IMR-90 (cell line): ENCODE results near the gene ILDR2. TPM values are rescaled to one million over a fixed set of nuclear protein-coding genes. Genes with fewer than 3 reads are reported as not detected.

Experiments
- ATAC-seq: fragments of 200-7000 bp; cut with Tn5 transposase; 2 replicates; pipeline ENCODE4 v1.9.1; 2020; ENCODE audit warnings: low read depth, mild to moderate bottlenecking, moderate library complexity
- BruUV-seq: library from RNA; stranded (reverse); fragments of 400-500 nt; replicated peaks from 2 replicates; lab custom pipeline; 2021; lab: Mats Ljungman, UMichigan
- CTCF ChIA-PET: fragments of 300-600 bp; formaldehyde crosslinking; extraction: SDS; loops from one replicate; lab custom pipeline; 2021; ENCODE audit warnings: antibody characterized with exemption; lab: Yijun Ruan, JAX
- POLR2A ChIA-PET: fragments of 300-600 bp; sonication (Branson Sonifier 250); formaldehyde crosslinking; loops from one replicate; lab custom pipeline; 2022; ENCODE audit warnings: antibody characterized with exemption; ENCODE audit not compliant: unreplicated experiment; lab: Charles Lee
- DNase-seq: peaks from one replicate; pipeline ENCODE4 v3.0.0; 2013
- H2AFZ ChIP-seq: replicated peaks from 2 replicates; pipeline ENCODE3; 2013; ENCODE audit warnings: low read length, mild to moderate bottlenecking; ENCODE audit not compliant: poor library complexity
- H2AK5ac ChIP-seq: 2 replicates; pipeline ENCODE4 v1.6.1; 2013; ENCODE audit warnings: low read depth, low read length, inconsistent platforms
- H2AK9ac ChIP-seq: replicated peaks from 2 replicates; pipeline ENCODE3; 2013; ENCODE audit warnings: mild to moderate bottlenecking, low read depth, low read length, moderate library complexity; ENCODE audit not compliant: poor library complexity
- H2BK120ac ChIP-seq: 2 replicates; pipeline ENCODE4 v1.6.1; 2013; ENCODE audit warnings: low read depth, low read length, inconsistent platforms
- H2BK15ac ChIP-seq: 3 replicates; pipeline ENCODE4 v1.6.1; 2013; ENCODE audit warnings: low read depth, low read length, inconsistent platforms
- H2BK20ac ChIP-seq: 2 replicates; pipeline ENCODE4 v1.6.1; 2013; ENCODE audit warnings: low read depth, mild to moderate bottlenecking, inconsistent platforms, low read length, moderate library complexity
- H2BK5ac ChIP-seq: 2 replicates; pipeline ENCODE4 v1.6.1; 2013; ENCODE audit warnings: mild to moderate bottlenecking, low read depth, low read length, inconsistent platforms; ENCODE audit not compliant: poor library complexity, severe bottlenecking
- H3K14ac ChIP-seq: replicated peaks from 2 replicates; pipeline ENCODE4 v1.6.1; 2013; ENCODE audit warnings: low read depth, low read length, inconsistent platforms
- H3K18ac ChIP-seq: 2 replicates; pipeline ENCODE4 v1.6.1; 2013; ENCODE audit warnings: low read depth, low read length, control low read depth
- H3K23ac ChIP-seq: 2 replicates; pipeline ENCODE4 v1.6.1; 2013; ENCODE audit warnings: low read depth, low read length, inconsistent platforms
- H3K27ac ChIP-seq: 2 replicates; pipeline ENCODE4 v1.5.1; 2013; ENCODE audit warnings: mild to moderate bottlenecking, control low read depth, low read length; ENCODE audit not compliant: insufficient read depth
- H3K27me3 ChIP-seq: 2 replicates; pipeline ENCODE4 v1.6.1; 2013; ENCODE audit warnings: low read length; ENCODE audit not compliant: control insufficient read depth, insufficient read depth
- H3K36me3 ChIP-seq: 2 replicates; pipeline ENCODE4 v1.6.1; 2013; ENCODE audit warnings: low read length, mixed read lengths; ENCODE audit not compliant: control insufficient read depth, insufficient read depth
- H3K4ac ChIP-seq: 2 replicates; pipeline ENCODE4 v1.6.1; 2013; ENCODE audit warnings: low read depth, low read length, inconsistent platforms
- H3K4me1 ChIP-seq: 2 replicates; pipeline ENCODE4 v1.6.1; 2013; ENCODE audit warnings: low read length, mixed read lengths; ENCODE audit not compliant: control insufficient read depth, insufficient read depth
- H3K4me2 ChIP-seq: 2 replicates; pipeline ENCODE4 v1.6.1; 2013; ENCODE audit warnings: low read depth, mild to moderate bottlenecking, control low read depth, low read length, moderate library complexity
- H3K4me3 ChIP-seq: 2 replicates; pipeline ENCODE4 v1.5.1; 2013; ENCODE audit warnings: low read depth, mild to moderate bottlenecking, control low read depth, low read length, moderate library complexity; ENCODE audit not compliant: insufficient read depth
- H3K56ac ChIP-seq: 2 replicates; pipeline ENCODE4 v1.6.1; 2013; ENCODE audit warnings: low read length, inconsistent platforms; ENCODE audit not compliant: insufficient read depth; ENCODE audit errors: extremely low read depth
- H3K79me1 ChIP-seq, 2 experiments: 2 replicates each; pipeline ENCODE4 v1.6.1; 2013; ENCODE audit warnings: low read length in 2 of 2, inconsistent platforms in 1 of 2, low read depth in 1 of 2
- H3K9ac ChIP-seq: 2 replicates; pipeline ENCODE4 v1.6.1; 2013; ENCODE audit warnings: low read depth, low read length, control low read depth
- H3K9me1 ChIP-seq: 2 replicates; pipeline ENCODE4 v1.6.1; 2013; ENCODE audit warnings: low read length, inconsistent platforms; ENCODE audit not compliant: insufficient read depth
- H3K9me3 ChIP-seq: 2 replicates; pipeline ENCODE4 v1.6.1; 2013; ENCODE audit warnings: low read length; ENCODE audit not compliant: control insufficient read depth, insufficient read depth
- H4K20me1 ChIP-seq: 2 replicates; pipeline ENCODE4 v1.6.1; 2013; ENCODE audit warnings: low read length, inconsistent platforms; ENCODE audit not compliant: insufficient read depth
- H4K5ac ChIP-seq: 2 replicates; pipeline ENCODE4 v1.6.1; 2013; ENCODE audit warnings: mild to moderate bottlenecking, low read depth, low read length, control low read depth
- H4K8ac ChIP-seq, 2 experiments: 2 replicates each; pipeline ENCODE4 v1.6.1; 2013; ENCODE audit warnings: low read depth in 2 of 2, low read length in 2 of 2, control low read depth in 1 of 2, inconsistent platforms in 1 of 2
- H4K91ac ChIP-seq: 2 replicates; pipeline ENCODE4 v1.6.1; 2013; ENCODE audit warnings: low read depth, low read length, inconsistent platforms; ENCODE audit not compliant: insufficient read depth
- BHLHE40 ChIP-seq: fragments of 150-350 bp; IDR thresholded peaks from 2 replicates; pipeline ENCODE4 v1.6.1; 2016; ENCODE audit warnings: mild to moderate bottlenecking, low read depth, low read length
- CHD1 ChIP-seq: IDR thresholded peaks from 2 replicates; pipeline ENCODE4 v1.6.1; 2012; ENCODE audit warnings: low read depth, low read length, improper control_type of control experiment
- CTCF ChIP-seq: conservative IDR thresholded peaks from 2 replicates; pipeline ENCODE4 v1.5.1; 2012; ENCODE audit warnings: mild to moderate bottlenecking, low read depth, low read length, improper control_type of control experiment
- ELK1 ChIP-seq: fragments of 150-350 bp; IDR thresholded peaks from 2 replicates; pipeline ENCODE4 v1.6.1; 2016; ENCODE audit warnings: low read depth, mild to moderate bottlenecking, low read length, moderate library complexity, borderline replicate concordance
- MAFK ChIP-seq: IDR thresholded peaks from 2 replicates; pipeline ENCODE4 v1.6.1; 2012; ENCODE audit warnings: low read depth, low read length, improper control_type of control experiment
- MXI1 ChIP-seq: IDR thresholded peaks from 2 replicates; pipeline ENCODE4 v1.6.1; 2012; ENCODE audit warnings: low read depth, mild to moderate bottlenecking, low read length, moderate library complexity, borderline replicate concordance
- POLR2A ChIP-seq: IDR thresholded peaks from 2 replicates; pipeline ENCODE4 v1.6.1; 2012; ENCODE audit warnings: mild to moderate bottlenecking, low read depth, low read length
- RCOR1 ChIP-seq: IDR thresholded peaks from 2 replicates; pipeline ENCODE4 v1.6.1; 2012; ENCODE audit warnings: mild to moderate bottlenecking, low read length, improper control_type of control experiment; ENCODE audit not compliant: insufficient replicate concordance
- USF2 ChIP-seq: fragments of 150-350 bp; IDR thresholded peaks from 2 replicates; pipeline ENCODE4 v1.6.1; 2017; ENCODE audit warnings: mild to moderate bottlenecking, antibody characterized with exemption, low read length, low read depth
- WGBS, 2 experiments: methylation state at CpG; one replicate each; pipeline versions ENCODE4 v1.1.5 to v1.1.7; 2013; ENCODE audit warnings: missing lambda C conversion rate in 2 of 2; ENCODE audit not compliant: insufficient read length in 1 of 2; ENCODE audit errors: extremely low coverage in 2 of 2; 5-methylcytosine and 5-hydroxymethylcytosine counted together
- dilution Hi-C: fragments of 300-500 bp; cut with HindIII; formaldehyde crosslinking; loops from one replicate; pipeline ENCODE4 v1.14.3; 2018; ENCODE audit warnings: low sequenced_read_pairs; ENCODE audit not compliant: unreplicated experiment
- in situ Hi-C: fragments of 300-500 bp; cut with MboI; formaldehyde crosslinking; loops from 3 replicates; pipeline ENCODE4 v1.14.3; 2019; ENCODE audit warnings: low sequenced_read_pairs, inconsistent platforms, mixed read lengths
- intact Hi-C: fragments of 100-400 bp; cut with micrococcal nuclease; formaldehyde crosslinking; loops from 2 replicates; pipeline ENCODE4 v1.10.0; 2022
- polyA plus RNA-seq, 3 experiments: library from polyadenylated mRNA; depleted of rRNA; stranded (reverse); fragments of >200 nt; gene quantifications; 2 replicates each; pipeline ENCODE4 v1.2.3, GENCODE V29; 2012; ENCODE audit warnings: low replicate concordance in 1 of 3
- total RNA-seq: library from RNA; depleted of rRNA; stranded (reverse); fragments of >200 nt; gene quantifications from 2 replicates; pipeline ENCODE4 v1.2.3, GENCODE V29; 2012

ILDR2 gene
- total and polyA plus RNA-seq, 2 of the 4 experiments (the other 2 are of a cell fraction), result under 0.01 TPM; not detected in 1

GRCh38 chr1:166911624-166912023 is 63.7 kb downstream of the ILDR2 start:
- H4K20me1 ChIP-seq, result no peaks in the 10 kb centered on the region
- H3K4me2 ChIP-seq, result no peak overlapping the region
- H2BK120ac ChIP-seq, result no peak overlapping the region
- H3K18ac ChIP-seq, result no peak overlapping the region
- no peak overlapping the region for H4K8ac ChIP-seq
- ChIA-PET POLR2A (no interaction called here), CTCF (interaction anchor here (0.7 to 1.4 kb wide), 3 partner anchors 23 to 147 kb away, joined by 3 to 4 read pairs (median 3); no protein-coding TSS in a partner anchor)
- in situ Hi-C loops, result loop anchor here (10.0 kb wide), 1 partner anchor 143 kb away; no protein-coding TSS in a partner anchor
- intact Hi-C loops, result no loop called here
- BruUV-seq, result no TSS peak
- H4K5ac ChIP-seq, result no peak overlapping the region
- no CpG with 5 or more reads among the region's 1 CpG for WGBS, 2 experiments
- no peak overlapping the region for H3K9ac ChIP-seq
- H3K56ac ChIP-seq, result no peak overlapping the region
- H2AFZ ChIP-seq, result no peak overlapping the region
- dilution Hi-C loops, result no loop called here
- no peak overlapping the region for H3K4me3 ChIP-seq
- H3K9me3 ChIP-seq, result no peaks in the 10 kb centered on the region
- no peak overlapping the region for H3K4ac ChIP-seq
- no peak for ATAC-seq
- no peaks in the 10 kb centered on the region for H3K36me3 ChIP-seq
- no peak for DNase-seq
- H2AK9ac ChIP-seq, result no peak overlapping the region
- H3K27me3 ChIP-seq, result peaks cover 4% of the 10 kb centered on the region; the same call in 1 of the 2 replicates
- TF ChIP-seq POLR2A (no peak), CHD1 (no peak), RCOR1 (no peak), MAFK (no peak), ELK1 (no peak), CTCF (no peak), USF2 (no peak), MXI1 (no peak), BHLHE40 (no peak)
- no peak overlapping the region for H3K14ac ChIP-seq
- H3K23ac ChIP-seq, result no peak overlapping the region
- H2BK20ac ChIP-seq, result no peak overlapping the region
- H3K4me1 ChIP-seq, result 0 out of 2 replicates have a peak, but pooled peaks cover 1% of the 10 kb centered on the region
- H3K9me1 ChIP-seq, result no peaks in the 10 kb centered on the region; the same call in 1 of the 2 replicates
- H2BK5ac ChIP-seq, result no peak overlapping the region
- H4K91ac ChIP-seq, result no peak overlapping the region
- H3K79me1 ChIP-seq, result no peaks in the 10 kb centered on the region
- no peak overlapping the region for H2AK5ac ChIP-seq
- H3K27ac ChIP-seq, result no peak overlapping the region
- no peak overlapping the region for H2BK15ac ChIP-seq
